Upper lobe of right lung (tissue), 1 donor: ENCODE data around the gene WDR77. TPM values are rescaled to one million over a fixed set of nuclear protein-coding genes. Genes with fewer than 3 reads are reported as not detected.

Experiments
- ATAC-seq: fragments of 200-7000 bp; cut with Tn5 transposase; one replicate; pipeline ENCODE4 v1.9.1; 2020; ENCODE audit warnings: mild to moderate bottlenecking, moderate library complexity
- DNase-seq: peaks from one replicate; pipeline ENCODE4 v3.0.0-alpha.2; 2020
- H3K27ac ChIP-seq: fragments of 200-600 bp; one replicate; pipeline ENCODE4 v1.8.0; 2022
- H3K27me3 ChIP-seq: fragments of 200-600 bp; one replicate; pipeline ENCODE4 v1.8.0; 2022; ENCODE audit warnings: mild to moderate bottlenecking
- H3K36me3 ChIP-seq: fragments of 200-600 bp; one replicate; pipeline ENCODE4 v1.8.0; 2022
- H3K4me1 ChIP-seq: fragments of 200-600 bp; one replicate; pipeline ENCODE4 v1.8.0; 2022
- H3K4me3 ChIP-seq: fragments of 200-600 bp; one replicate; pipeline ENCODE4 v1.8.0; 2022; ENCODE audit warnings: mild to moderate bottlenecking
- H3K9me3 ChIP-seq: fragments of 200-600 bp; one replicate; pipeline ENCODE4 v1.8.0; 2022
- intact Hi-C: fragments of 100-400 bp; cut with DNase I; formaldehyde crosslinking; loops from one replicate; pipeline ENCODE4 v1.11.0; 2022
- total RNA-seq: library from RNA; stranded (reverse); fragmentation: NEBNext Ultra II Directional; extraction: Animal tissue kit (Norgen Biotek cat#: 25700); gene quantifications from one replicate; pipeline ENCODE4 v1.2.1, GENCODE V29; 2021
- TF ChIP-seq, protein P1 (sequence below): fragments of 200-600 bp; IDR thresholded peaks from one replicate; pipeline ENCODE4 v1.8.0; 2022; ENCODE audit warnings: antibody characterized with exemption
- donor health status: DM: no; HTN: yes; CAD: no; lungs with severe emphysema.

Gene WDR77
- total RNA-seq, 1 donor from 2014 or later, result 20.1 TPM

DNA sequence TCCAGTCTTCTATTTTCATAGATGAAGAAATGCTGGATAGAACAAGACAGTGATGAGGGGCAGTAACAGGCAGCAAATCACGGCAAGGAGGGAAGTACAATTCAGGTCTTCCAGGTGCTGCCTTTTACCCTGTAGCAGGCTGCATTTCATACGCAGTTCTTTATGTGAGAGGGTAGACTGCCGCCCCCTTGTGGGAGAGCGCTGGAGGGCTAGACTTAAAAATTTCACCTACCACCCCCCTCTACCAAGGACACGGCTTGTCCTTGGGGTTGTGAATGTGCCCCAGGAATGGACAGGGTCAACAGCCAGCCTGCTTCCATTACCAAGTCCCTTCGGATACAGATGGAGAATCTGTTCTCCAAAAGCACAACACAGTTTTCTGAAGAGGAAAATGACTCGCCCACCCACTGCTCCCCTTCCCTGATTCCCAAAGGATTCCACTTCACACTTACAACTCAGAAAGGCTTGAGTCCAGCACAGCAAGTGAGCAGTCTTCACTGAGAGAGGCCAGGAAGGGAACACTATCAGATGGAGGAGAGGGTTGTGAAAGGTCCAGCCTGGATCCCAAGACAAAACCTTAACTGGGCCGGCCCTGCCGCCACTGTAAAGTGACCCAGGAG lies 7.4 kb downstream of the WDR77 start:
- ATAC-seq, result peak; percentile 58
- Histone ChIP-seq H3K36me3 (peaks cover 95% of the 10 kb centered on the region), H3K4me3 (no peak overlapping the region), H3K27me3 (no peaks in the 10 kb centered on the region), H3K9me3 (no peaks in the 10 kb centered on the region), H3K4me1 (peaks cover 5% of the 10 kb centered on the region), H3K27ac (no peak overlapping the region)
- TF ChIP-seq, protein P1, sequence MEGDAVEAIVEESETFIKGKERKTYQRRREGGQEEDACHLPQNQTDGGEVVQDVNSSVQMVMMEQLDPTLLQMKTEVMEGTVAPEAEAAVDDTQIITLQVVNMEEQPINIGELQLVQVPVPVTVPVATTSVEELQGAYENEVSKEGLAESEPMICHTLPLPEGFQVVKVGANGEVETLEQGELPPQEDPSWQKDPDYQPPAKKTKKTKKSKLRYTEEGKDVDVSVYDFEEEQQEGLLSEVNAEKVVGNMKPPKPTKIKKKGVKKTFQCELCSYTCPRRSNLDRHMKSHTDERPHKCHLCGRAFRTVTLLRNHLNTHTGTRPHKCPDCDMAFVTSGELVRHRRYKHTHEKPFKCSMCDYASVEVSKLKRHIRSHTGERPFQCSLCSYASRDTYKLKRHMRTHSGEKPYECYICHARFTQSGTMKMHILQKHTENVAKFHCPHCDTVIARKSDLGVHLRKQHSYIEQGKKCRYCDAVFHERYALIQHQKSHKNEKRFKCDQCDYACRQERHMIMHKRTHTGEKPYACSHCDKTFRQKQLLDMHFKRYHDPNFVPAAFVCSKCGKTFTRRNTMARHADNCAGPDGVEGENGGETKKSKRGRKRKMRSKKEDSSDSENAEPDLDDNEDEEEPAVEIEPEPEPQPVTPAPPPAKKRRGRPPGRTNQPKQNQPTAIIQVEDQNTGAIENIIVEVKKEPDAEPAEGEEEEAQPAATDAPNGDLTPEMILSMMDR, result peak; percentile 43
- no peak for DNase-seq
- intact Hi-C loops, result no loop called here

DNA sequence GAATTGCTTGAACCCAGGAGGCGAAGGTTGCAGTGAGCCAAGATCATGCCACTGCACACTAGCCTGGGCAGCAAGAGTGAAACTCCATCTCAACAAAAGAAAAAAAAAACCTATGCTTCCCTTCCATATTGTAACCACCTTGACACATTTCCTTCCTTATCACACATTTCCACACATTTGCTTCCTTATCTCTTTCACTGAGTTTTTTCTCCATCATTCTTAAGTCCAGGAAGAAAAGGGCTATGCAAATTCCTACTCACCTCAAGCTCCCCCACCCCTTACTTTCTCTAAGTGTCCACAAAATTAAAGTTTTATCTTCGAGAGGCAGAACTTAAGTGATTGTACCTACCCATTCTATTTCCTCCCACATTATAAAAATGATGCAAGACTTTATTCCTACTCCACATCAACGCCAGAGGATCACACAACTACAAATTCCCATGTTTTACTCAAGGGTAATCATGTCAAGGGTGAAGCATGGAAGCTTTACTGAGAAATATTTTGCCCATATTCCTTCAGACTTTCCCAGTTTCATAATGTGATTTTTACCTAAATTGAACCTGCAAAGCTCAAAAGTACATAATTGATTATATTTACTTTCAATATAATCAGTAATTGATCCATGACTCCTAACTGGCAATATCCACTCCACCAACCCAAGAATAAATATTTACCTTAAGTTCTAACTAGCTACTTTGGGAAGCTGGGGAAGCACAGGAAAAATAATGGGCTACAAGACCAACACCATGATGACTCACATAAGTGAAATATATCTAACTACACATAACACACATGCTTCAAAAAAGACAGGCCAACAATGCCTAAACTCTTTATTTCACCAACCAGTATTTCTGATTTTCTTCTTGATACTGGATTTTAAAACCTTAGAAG lies 9.3 kb downstream of the WDR77 start:
- TF ChIP-seq, protein P1, result no peak
- H3K4me1 ChIP-seq, result no peaks in the 10 kb centered on the region
- intact Hi-C loops, result no loop called here
- H3K36me3 ChIP-seq, result peaks cover 76% of the 10 kb centered on the region
- no peak overlapping the region for H3K27ac ChIP-seq
- H3K9me3 ChIP-seq, result no peaks in the 10 kb centered on the region
- DNase-seq, result no peak
- no peak for ATAC-seq
- no peaks in the 10 kb centered on the region for H3K27me3 ChIP-seq
- no peak overlapping the region for H3K4me3 ChIP-seq

DNA sequence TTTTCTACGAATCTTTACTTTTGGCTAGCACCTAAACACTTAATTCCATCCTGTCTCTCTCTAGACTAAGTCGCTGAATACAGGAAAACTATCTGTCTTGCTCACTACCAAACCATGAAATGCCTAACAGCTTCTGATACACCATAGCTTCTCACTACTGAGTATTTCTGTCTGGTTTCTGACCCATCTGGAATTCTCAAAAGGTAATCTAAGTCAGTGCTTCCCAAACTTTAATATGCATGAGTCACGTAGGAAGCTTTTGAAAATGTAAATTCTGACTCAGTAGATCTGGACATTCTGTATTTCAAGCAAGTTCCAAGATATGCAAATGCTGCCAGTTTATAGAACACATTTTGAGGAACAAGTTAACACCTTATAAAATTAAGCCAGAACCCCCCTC lies 12.3 kb downstream of the WDR77 start:
- H3K4me3 ChIP-seq, result no peak overlapping the region
- no peak for ATAC-seq
- peaks cover 46% of the 10 kb centered on the region for H3K36me3 ChIP-seq
- H3K27me3 ChIP-seq, result no peaks in the 10 kb centered on the region
- DNase-seq, result no peak
- intact Hi-C loops, result no loop called here
- no peaks in the 10 kb centered on the region for H3K4me1 ChIP-seq
- TF ChIP-seq, protein P1, result no peak
- no peaks in the 10 kb centered on the region for H3K9me3 ChIP-seq
- no peak overlapping the region for H3K27ac ChIP-seq

DNA sequence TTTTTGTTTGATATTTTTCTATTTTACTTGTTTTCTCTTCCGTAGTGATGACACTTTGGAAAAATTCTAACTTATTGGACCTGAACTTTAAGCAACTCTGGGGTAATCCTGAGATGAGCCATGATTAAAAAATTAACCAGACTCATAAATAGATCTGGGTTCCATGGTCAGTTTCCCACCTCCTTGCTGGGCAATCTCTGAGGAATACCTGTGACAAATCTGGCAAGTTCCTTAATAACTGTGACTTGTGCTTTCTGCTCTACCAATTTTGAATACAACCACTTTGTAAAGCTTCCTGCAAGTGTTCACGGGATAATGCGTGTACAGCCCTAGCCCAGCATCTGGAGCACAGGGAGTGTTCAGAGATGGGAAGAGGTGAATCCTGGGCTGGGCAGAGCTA lies 24.8 kb downstream of the WDR77 start:
- no peak for DNase-seq
- no peaks in the 10 kb centered on the region for H3K36me3 ChIP-seq
- no peaks in the 10 kb centered on the region for H3K4me1 ChIP-seq
- no peaks in the 10 kb centered on the region for H3K9me3 ChIP-seq
- TF ChIP-seq, protein P1, result no peak
- H3K27ac ChIP-seq, result no peak overlapping the region
- no peak for ATAC-seq
- intact Hi-C loops, result no loop called here
- no peaks in the 10 kb centered on the region for H3K27me3 ChIP-seq
- no peak overlapping the region for H3K4me3 ChIP-seq

DNA sequence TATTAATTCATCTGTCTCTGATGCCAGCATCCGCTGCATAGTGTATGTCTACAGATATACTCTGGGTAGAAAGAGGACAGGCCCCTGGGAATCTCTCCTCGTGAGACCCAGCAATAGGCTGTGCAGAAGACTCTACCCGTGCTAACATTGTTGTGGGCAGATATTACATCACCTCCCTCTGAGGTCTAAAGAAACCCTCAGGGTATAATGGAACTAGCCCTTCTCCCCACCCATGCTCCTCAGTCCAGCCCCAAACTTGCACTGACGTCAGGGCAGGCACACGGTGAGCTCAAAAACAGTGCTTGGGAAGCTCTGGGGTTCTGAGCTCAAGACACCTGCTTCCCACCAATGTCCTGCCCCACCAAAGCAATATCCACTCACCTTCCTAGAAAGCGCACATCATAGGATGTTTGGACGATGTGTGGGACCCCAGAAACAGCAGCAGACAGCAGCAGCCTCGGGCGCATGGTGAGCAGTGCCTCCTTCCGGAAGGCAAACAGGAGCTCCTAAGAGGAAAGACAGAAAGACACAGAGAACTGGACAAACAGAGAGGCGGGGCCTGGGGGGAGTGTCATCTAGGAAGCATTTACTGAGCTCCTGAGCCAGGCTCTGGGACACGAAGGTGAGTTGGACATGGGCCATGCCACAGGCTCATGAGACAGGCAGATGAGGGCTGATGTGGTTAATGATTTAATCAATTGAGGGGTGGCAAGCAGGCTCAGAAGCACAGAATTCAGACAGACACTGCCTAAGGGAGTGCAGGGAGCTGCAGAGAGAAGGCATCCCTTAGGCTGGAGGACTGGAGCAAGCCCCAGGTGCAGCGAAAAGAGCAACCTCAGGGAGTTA lies 26.3 kb downstream of the WDR77 start:
- Histone ChIP-seq H3K27me3 (no peaks in the 10 kb centered on the region), H3K9me3 (no peaks in the 10 kb centered on the region), H3K27ac (no peak overlapping the region), H3K4me1 (no peaks in the 10 kb centered on the region), H3K36me3 (no peaks in the 10 kb centered on the region), H3K4me3 (no peak overlapping the region)
- peak; percentile 74 for ATAC-seq
- TF ChIP-seq, protein P1, result no peak
- peak; percentile 77 for DNase-seq
- intact Hi-C loops, result no loop called here
